Smooth muscle cell (in vitro differentiated cells): ENCODE results near the gene CAPN6. TPM values are rescaled to one million over a fixed set of nuclear protein-coding genes. Genes with fewer than 3 reads are reported as not detected.

Source experiments
- DNase-seq: peaks from one replicate; lab custom pipeline; 2025; ENCODE audit not compliant: unreplicated experiment; lab: John Stamatoyannopoulos, UW
- H2AFZ ChIP-seq: fragments of 200-600 bp; sonication (generic); 2 replicates; pipeline ENCODE4 v1.6.0; 2016; ENCODE audit warnings: antibody characterized with exemption, low read depth, mild to moderate bottlenecking
- H3F3A ChIP-seq: fragments of 200-600 bp; sonication (generic); 2 replicates; pipeline ENCODE4 v1.6.0; 2017; ENCODE audit warnings: antibody characterized with exemption, low read depth
- H3K27ac ChIP-seq: fragments of 200-600 bp; sonication (generic); 2 replicates; pipeline ENCODE4 v1.5.1; 2016; ENCODE audit warnings: low read depth, mild to moderate bottlenecking
- H3K27me3 ChIP-seq: fragments of 200-600 bp; sonication (generic); 2 replicates; pipeline ENCODE4 v1.6.1; 2016; ENCODE audit warnings: low read depth, mild to moderate bottlenecking
- H3K36me3 ChIP-seq: fragments of 200-600 bp; sonication (generic); 2 replicates; pipeline ENCODE4 v1.5.1; 2016; ENCODE audit warnings: low read depth
- H3K4me1 ChIP-seq: fragments of 200-600 bp; sonication (generic); 2 replicates; pipeline ENCODE4 v1.5.1; 2016; ENCODE audit warnings: low read depth
- H3K4me2 ChIP-seq: fragments of 200-600 bp; sonication (generic); 2 replicates; pipeline ENCODE4 v1.6.0; 2016; ENCODE audit warnings: mild to moderate bottlenecking
- H3K4me3 ChIP-seq: fragments of 200-600 bp; sonication (generic); 2 replicates; pipeline ENCODE4 v1.5.1; 2016; ENCODE audit warnings: mild to moderate bottlenecking
- H3K79me2 ChIP-seq: fragments of 200-600 bp; sonication (generic); 2 replicates; pipeline ENCODE4 v1.6.0; 2016; ENCODE audit warnings: low read depth, mild to moderate bottlenecking
- H3K9ac ChIP-seq: fragments of 200-600 bp; sonication (generic); 2 replicates; pipeline ENCODE4 v1.6.0; 2016; ENCODE audit warnings: low read depth
- H3K9me3 ChIP-seq: fragments of 200-600 bp; sonication (generic); replicated peaks from 2 replicates; pipeline ENCODE4 v1.5.1; 2016; ENCODE audit warnings: low read depth
- H4K20me1 ChIP-seq: fragments of 200-600 bp; sonication (generic); 2 replicates; pipeline ENCODE4 v1.6.0; 2016; ENCODE audit warnings: low read depth
- CTCF ChIP-seq: fragments of 200-600 bp; sonication (generic); IDR thresholded peaks from 2 replicates; pipeline ENCODE4 v1.5.1; 2017; ENCODE audit warnings: borderline replicate concordance, mild to moderate bottlenecking, antibody characterized with exemption; ENCODE audit not compliant: insufficient read depth, poor library complexity, severe bottlenecking
- WGBS: methylation state at CpG from one replicate; pipeline ENCODE4 v1.1.7; 2016; ENCODE audit warnings: low lambda C conversion rate; 5-methylcytosine and 5-hydroxymethylcytosine counted together
- polyA plus RNA-seq: library from polyadenylated mRNA; unstranded; fragments of >200 nt; fragmentation: Nextera tagmentation; extraction: Ambion mirVana; gene quantifications from 2 replicates; pipeline ENCODE4 v1.2.1, GENCODE V29; 2016
- total RNA-seq: library from RNA; depleted of rRNA; stranded (reverse); fragments of >200 nt; gene quantifications from 2 replicates; pipeline ENCODE4 v1.2.3, GENCODE V29; 2014

Gene CAPN6
- 8.9 and 12.6 TPM in 2 replicates for total RNA-seq
- 2.2 and 9.2 TPM in 2 replicates for polyA plus RNA-seq

GRCh38 chrX:111270339-111270738, at the start of gene CAPN6:
CAPN6 (minus strand) TSS chrX:111270483; CDS start chrX:111263936, 6,547 bp downstream.
- H3K4me1 ChIP-seq, result peaks cover 12% of the 10 kb centered on the region
- 40% methylated on average over 8 of the region's 8 CpGs for WGBS
- no peaks in the 10 kb centered on the region for H3K27me3 ChIP-seq
- no peak for DNase-seq
- no peak within 1 kb of the TSS for H3K27ac ChIP-seq
- no peak for TF ChIP-seq CTCF
- no peaks in the 10 kb centered on the region for H3K36me3 ChIP-seq
- no peaks in the 10 kb centered on the region for H3K9me3 ChIP-seq
- peak within 1 kb of the TSS; percentile 38 for H3K4me3 ChIP-seq
- H4K20me1 ChIP-seq, result no peaks in the 10 kb centered on the region
- no peaks in the 10 kb centered on the region for H3K79me2 ChIP-seq
- H3K4me2 ChIP-seq, result peak within 1 kb of the TSS; percentile 65
- H3K9ac ChIP-seq, result no peak within 1 kb of the TSS
- H3F3A ChIP-seq, result no peaks in the 10 kb centered on the region
- H2AFZ ChIP-seq, result no peak within 1 kb of the TSS

GRCh38 chrX:111319451-111319850, 49.2 kb upstream of the CAPN6 start:
- no peak overlapping the region for H2AFZ ChIP-seq
- no peak overlapping the region for H3K4me2 ChIP-seq
- no peak overlapping the region for H3K9ac ChIP-seq
- H3K4me1 ChIP-seq, result peaks cover 18% of the 10 kb centered on the region
- H3K27ac ChIP-seq, result no peak overlapping the region
- H3F3A ChIP-seq, result no peaks in the 10 kb centered on the region
- no peaks in the 10 kb centered on the region for H3K27me3 ChIP-seq
- TF ChIP-seq CTCF, result no peak
- H3K36me3 ChIP-seq, result no peaks in the 10 kb centered on the region
- 62% methylated on average over 4 of the region's 4 CpGs for WGBS
- no peak for DNase-seq
- no peaks in the 10 kb centered on the region for H4K20me1 ChIP-seq
- no peak overlapping the region for H3K4me3 ChIP-seq
- no peaks in the 10 kb centered on the region for H3K79me2 ChIP-seq
- H3K9me3 ChIP-seq, result no peaks in the 10 kb centered on the region

- no peaks in the 10 kb centered on the region for H3K79me2 ChIP-seq
- TF ChIP-seq CTCF, result no peak
- no peaks in the 10 kb centered on the region for H3K36me3 ChIP-seq
- no peak overlapping the region for H3K4me2 ChIP-seq
- no peak overlapping the region for H3K9ac ChIP-seq
- H3K4me3 ChIP-seq, result no peak overlapping the region
- H4K20me1 ChIP-seq, result no peaks in the 10 kb centered on the region
- no peaks in the 10 kb centered on the region for H3F3A ChIP-seq
- no peaks in the 10 kb centered on the region for H3K27me3 ChIP-seq
- H2AFZ ChIP-seq, result no peak overlapping the region
- no peak overlapping the region for H3K27ac ChIP-seq
- no peaks in the 10 kb centered on the region for H3K9me3 ChIP-seq
- peaks cover 16% of the 10 kb centered on the region for H3K4me1 ChIP-seq
- no peak for DNase-seq
Measured at GRCh38 chrX:111318901-111319300, 48.6 kb upstream of the CAPN6 start.

GRCh38 chrX:111309083-111309482, 38.8 kb upstream of the CAPN6 start:
- WGBS, result 90% methylated on average over 2 of the region's 2 CpGs
- no peak for TF ChIP-seq CTCF
- Histone ChIP-seq H3K79me2 (no peaks in the 10 kb centered on the region), H3K36me3 (no peaks in the 10 kb centered on the region), H3K27ac (no peak overlapping the region), H2AFZ (no peak overlapping the region), H3K4me3 (no peak overlapping the region), H3K9me3 (no peaks in the 10 kb centered on the region), H3F3A (no peaks in the 10 kb centered on the region), H3K9ac (no peak overlapping the region), H3K27me3 (no peaks in the 10 kb centered on the region), H3K4me1 (peaks cover 44% of the 10 kb centered on the region), H4K20me1 (no peaks in the 10 kb centered on the region), H3K4me2 (no peak overlapping the region)
- DNase-seq, result no peak
